Amygdala (tissue), 56 donors: Measurements from ENCODE around the gene SRSF5.
"Not testable (repeated sequence)": the region's sequence is repeated elsewhere in the genome, so short reads cannot be mapped to it uniquely, and the experiment has no call there.

ENCODE experiments used
- DNase-seq, 56 donors: peaks; one replicate each; lab custom pipeline; 2025; lab: John Stamatoyannopoulos, UW

SRSF5 gene

GRCh38 chr14:69804902-69805301 lies 38.0 kb downstream of the SRSF5 start:
- no peak for DNase-seq

- DNase-seq = no peak
Measured at GRCh38 chr14:69807192-69807591, 40.2 kb downstream of the SRSF5 start.

DNA sequence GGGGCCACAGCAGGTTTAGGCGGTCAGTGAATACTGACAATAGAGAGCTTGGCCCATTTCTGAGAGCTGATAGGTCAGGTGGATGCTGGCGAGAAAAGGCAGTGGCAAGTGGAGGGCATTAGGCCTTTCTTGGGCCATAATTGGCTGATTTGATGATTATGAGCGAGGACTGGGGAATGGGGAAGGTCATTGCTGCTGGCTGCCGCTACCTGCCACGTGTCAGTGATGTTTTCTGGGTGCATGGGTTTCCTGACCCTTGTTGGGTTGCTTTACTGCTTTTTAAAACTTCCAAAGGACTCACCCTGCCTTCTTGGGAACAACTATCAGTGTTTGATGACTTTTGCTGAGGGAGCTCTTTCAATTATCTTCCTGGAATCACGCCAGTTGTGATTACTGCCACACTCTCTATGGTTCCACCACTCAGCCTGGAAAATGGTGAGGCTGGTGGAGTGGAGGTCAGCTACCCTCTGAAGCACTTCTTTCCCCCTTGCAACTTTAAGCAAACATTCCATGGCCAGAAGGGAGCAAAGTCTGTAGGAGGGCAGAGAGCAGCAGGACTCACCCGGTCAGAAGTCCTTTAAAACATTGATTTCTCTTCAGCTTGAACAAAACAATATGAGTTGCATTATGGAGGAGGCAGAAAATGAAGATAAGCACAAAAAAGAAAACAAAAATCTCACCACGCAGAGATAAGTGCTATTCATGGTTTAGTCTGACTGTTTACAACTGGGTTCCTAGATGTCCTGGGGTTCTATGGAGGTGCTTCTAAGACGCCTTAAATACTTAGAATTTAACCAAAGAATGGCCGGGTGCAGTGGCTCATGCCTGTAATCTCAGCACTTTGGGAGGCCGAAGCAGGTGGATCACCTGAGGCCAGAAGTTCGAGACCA lies 42.2 kb downstream of the SRSF5 start:
- DNase-seq = no peak

DNA sequence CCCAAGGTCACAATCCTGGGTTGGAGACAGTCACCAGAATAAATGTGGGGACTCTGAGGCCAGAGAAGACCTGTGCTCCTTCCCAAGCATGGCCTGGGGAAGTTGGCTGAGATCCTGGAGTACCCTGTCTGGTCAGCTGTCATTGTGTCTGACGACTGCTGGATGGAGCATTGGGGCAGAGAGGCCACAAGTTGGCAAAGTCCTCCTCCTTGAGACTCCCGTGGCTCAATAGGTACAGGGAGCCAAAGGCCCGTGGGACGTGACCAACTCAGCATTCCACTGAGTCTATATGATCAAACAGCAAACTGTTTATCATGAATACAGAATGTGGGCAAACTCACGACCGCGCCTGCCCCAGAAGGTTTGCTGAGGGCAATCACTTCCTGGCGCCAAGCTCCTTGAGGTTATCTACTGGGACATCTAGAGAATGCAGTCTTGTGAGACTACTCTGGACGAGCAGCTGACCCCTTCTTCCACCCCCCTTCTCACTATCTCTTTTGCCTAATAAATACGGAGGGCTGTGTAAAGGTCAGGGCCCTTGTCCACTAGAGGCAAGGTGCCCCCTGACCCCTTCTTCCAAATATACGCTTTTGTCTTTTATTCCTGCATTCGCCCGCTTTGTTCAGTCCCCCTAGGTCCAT lies 44.4 kb downstream of the SRSF5 start:
- no peak for DNase-seq

DNA sequence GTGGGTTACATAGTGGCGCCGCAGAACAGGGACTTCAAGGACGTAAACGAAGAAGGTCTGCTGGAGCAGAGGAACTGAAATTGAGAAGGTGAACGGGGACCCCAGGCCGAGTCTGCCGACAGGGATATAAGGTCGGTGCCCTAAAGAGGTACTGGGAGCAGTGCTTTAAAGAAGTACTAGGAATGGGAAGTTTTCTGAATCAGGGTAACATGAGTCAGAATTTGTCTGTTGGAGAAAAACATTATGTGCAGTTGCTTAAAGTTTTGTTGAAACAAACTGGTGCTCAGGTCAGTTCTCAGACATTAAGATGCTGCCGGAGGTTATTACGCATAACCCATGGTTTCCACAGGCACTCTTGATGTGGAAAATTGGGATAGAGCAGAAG lies 44.9 kb downstream of the SRSF5 start:
- no peak for DNase-seq

DNA sequence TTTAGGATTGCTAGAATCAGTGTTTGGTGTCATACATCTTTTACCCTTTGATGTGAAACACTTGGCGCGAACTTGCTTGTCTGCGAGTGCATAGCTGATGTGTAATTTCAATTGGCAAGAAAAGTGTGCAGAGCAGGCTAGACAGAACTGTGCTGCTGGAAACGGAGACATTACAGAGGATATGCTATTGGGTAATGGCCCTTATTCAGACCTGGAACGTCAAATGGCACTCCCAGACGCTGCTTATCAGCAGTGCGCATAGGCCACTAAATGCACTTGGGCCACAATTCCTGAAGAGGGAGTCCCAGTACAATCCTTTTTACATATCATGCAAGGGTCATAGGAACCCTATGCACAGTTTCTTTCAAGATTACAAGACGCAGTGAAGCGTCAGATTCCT lies 45.8 kb downstream of the SRSF5 start:
- no peak for DNase-seq

DNA sequence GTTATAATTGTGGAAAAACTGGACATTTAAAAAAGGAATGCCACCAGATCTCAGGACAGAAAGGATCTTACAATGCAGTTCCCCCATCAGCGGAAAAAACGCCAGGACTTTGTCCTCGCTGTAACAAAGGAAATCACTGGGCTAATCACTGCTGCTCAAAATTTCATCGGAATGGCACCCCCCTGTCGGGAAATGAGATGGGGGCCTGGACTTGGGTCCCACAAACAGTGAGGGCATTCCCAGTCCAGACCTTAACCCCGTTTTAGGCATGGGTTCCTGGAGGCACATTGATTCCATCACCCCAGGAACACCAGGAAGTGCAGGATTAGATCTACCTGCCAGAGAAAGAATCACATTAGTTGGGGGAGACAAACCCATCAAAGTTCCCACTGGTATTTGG lies 46.4 kb downstream of the SRSF5 start:
- DNase-seq = not testable (repeated sequence)

GRCh38 chr14:69814397-69814796 lies 47.5 kb downstream of the SRSF5 start:
- DNase-seq = no peak

DNA sequence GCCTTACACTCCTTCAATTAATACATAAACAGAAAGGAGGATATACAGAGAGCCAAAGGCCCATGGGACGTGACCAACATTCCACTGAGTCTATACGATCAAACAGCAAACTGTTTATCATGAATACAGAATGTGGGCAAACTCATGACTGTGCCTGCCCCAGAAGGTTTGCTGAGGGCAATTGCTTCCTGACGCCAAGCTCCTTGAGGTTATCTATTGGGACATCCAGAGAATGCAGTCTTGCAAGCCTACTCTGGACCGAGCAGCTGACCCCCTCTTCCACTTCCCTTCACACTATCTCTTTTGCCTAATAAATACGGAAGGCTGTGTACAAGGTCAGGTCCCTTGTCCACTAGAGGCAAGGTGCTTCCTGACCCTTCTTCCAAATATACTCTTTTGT lies 48.6 kb downstream of the SRSF5 start:
- no peak for DNase-seq

DNA sequence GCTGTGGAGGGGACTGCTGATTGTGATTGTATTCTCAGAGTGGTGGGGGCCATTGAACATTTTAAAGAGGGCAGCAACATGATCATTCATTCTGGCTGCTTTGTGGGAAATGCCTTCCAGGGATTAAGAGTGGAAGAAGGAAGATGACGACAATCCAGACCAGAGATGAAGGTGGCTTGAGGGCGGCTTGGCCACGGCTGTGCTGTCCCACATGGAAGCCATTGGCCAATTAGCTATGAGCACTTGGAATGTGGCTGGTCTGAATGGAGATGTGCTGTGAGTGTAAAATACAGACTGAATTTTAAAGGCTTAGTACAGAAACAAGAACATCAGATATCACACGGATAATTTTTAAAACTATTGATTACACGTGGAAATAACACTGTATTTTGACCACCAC lies 49.3 kb downstream of the SRSF5 start:
- DNase-seq = no peak

- peak in 37 of 56 donors; percentile 2 to 85 (median 25) for DNase-seq
Measured at GRCh38 chr14:69818758-69819191, 51.8 kb downstream of the SRSF5 start.

GRCh38 chr14:69819607-69820006 lies 52.7 kb downstream of the SRSF5 start:
- DNase-seq = no peak

- no peak for DNase-seq
Measured at GRCh38 chr14:69820991-69821390, 54.0 kb downstream of the SRSF5 start.
